ENCODE data around the gene RBM26.

Gene RBM26, protein sequence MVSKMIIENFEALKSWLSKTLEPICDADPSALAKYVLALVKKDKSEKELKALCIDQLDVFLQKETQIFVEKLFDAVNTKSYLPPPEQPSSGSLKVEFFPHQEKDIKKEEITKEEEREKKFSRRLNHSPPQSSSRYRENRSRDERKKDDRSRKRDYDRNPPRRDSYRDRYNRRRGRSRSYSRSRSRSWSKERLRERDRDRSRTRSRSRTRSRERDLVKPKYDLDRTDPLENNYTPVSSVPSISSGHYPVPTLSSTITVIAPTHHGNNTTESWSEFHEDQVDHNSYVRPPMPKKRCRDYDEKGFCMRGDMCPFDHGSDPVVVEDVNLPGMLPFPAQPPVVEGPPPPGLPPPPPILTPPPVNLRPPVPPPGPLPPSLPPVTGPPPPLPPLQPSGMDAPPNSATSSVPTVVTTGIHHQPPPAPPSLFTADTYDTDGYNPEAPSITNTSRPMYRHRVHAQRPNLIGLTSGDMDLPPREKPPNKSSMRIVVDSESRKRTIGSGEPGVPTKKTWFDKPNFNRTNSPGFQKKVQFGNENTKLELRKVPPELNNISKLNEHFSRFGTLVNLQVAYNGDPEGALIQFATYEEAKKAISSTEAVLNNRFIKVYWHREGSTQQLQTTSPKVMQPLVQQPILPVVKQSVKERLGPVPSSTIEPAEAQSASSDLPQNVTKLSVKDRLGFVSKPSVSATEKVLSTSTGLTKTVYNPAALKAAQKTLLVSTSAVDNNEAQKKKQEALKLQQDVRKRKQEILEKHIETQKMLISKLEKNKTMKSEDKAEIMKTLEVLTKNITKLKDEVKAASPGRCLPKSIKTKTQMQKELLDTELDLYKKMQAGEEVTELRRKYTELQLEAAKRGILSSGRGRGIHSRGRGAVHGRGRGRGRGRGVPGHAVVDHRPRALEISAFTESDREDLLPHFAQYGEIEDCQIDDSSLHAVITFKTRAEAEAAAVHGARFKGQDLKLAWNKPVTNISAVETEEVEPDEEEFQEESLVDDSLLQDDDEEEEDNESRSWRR

GRCh38 chr13:79405831-79406596 lies at the start of gene RBM26:
RBM26 (minus strand) TSS chr13:79406255; CDS start chr13:79405774, 481 bp downstream.
- DNase-seq = peak; percentile 98

GRCh38 chr13:79455331-79455730 lies 49.3 kb upstream of the RBM26 start:
- DNase-seq = no peak

GRCh38 chr13:79452239-79452913 lies 46.3 kb upstream of the RBM26 start:
- DNase-seq = no peak

DNA sequence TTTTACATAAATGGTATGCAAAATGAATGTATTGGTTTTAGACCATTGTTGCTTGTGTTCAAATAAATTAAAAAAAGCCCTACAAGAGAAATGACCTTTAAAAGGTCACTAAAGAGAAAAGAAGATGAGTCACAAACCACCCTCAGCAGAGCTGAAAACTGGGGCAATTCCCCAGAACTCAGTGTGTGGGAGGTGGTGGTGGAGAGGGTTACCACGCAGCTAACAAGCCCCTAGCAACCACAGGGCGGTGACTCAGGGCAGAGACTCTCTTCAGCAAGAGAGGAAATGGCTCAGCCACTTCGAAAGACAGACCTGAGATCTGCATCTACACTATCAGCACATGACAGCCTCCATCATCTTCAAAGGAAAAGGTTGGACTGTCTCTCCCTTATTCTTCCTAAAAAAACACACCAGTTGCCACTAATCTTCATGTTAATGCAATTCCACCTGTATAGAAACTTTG lies 45.5 kb upstream of the RBM26 start:
- no peak for DNase-seq

DNA sequence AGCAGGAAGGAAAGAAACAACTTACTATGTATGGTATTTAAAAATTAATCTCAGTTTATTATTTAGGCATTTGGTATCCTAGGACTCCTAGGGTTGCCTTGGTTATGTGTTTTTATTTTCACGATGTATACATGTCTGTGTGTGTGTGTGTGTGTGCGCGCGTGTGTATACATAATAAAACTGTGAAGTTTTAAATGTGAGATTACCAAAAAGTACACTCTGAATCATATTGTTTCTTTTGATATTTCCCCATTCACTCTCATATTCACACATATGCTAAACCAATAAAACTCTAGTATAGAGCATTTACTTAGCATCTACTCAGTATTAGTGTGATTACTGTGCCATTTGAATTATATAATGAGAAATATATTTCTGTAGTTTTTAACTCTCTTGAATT lies 44.1 kb upstream of the RBM26 start:
- no peak for DNase-seq

- no peak for DNase-seq
These were observed 42.4 kb upstream of the RBM26 start for GRCh38 chr13:79448413-79448812.

GRCh38 chr13:79447741-79448140 lies 41.7 kb upstream of the RBM26 start:
- DNase-seq = no peak

DNA sequence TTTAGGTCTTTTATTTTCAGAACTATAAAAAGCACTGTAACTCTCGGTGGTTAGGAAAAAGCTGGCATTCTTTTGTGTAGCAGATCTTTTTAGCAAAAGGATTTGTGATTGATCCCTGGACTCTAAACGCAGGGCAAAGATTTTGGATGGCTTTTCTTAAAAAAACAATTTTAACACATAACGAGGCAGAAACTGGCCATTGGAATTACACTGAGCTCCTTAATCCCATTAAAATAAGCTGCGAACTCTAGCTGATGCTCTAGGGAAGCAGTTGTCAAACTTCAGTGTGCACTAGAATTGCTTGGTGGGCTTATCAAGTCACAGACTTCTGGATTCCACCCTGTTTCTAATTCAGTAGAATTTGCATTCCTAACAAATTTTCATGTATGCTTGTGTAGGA lies 41.1 kb upstream of the RBM26 start:
- DNase-seq = no peak

GRCh38 chr13:79445968-79446645 lies 40.1 kb upstream of the RBM26 start:
- DNase-seq = no peak

DNA sequence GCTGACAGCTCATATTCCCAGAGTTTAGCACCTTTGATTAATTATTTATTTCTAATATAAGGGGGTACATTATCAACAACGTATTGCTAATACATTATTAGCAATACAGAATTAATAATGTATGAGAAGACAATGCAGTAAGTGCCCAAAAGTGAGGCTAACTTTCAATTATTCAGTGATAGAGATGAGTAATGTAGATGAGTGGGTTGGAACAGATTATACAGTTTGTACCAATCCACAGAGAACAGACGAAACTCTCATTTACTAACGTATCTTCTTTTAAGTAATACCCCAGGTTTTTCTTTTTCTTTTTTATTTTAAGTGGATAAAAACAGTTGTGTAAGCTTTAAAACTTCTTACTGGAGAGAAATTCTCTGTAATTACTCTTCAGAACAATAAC lies 36.7 kb upstream of the RBM26 start:
- DNase-seq = no peak

DNA sequence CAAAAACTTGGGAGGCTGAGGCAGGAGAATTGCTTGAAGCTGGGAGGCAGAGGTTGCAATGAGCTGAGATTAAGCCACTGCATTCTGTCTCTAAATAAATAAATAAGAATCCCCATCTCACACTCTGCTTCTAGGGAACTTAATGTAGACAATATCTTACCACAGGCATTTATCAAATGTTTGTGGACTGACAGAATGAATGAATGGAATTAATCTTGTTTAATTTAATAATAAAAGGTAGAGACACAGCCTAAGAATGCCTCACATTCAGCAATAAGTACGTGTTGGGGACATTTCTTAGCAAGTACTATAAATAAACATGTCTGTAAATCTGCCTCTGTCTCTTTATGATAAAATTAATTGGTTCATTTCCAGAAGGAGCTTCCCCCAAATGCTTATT lies 36.2 kb upstream of the RBM26 start:
- no peak for DNase-seq

DNA sequence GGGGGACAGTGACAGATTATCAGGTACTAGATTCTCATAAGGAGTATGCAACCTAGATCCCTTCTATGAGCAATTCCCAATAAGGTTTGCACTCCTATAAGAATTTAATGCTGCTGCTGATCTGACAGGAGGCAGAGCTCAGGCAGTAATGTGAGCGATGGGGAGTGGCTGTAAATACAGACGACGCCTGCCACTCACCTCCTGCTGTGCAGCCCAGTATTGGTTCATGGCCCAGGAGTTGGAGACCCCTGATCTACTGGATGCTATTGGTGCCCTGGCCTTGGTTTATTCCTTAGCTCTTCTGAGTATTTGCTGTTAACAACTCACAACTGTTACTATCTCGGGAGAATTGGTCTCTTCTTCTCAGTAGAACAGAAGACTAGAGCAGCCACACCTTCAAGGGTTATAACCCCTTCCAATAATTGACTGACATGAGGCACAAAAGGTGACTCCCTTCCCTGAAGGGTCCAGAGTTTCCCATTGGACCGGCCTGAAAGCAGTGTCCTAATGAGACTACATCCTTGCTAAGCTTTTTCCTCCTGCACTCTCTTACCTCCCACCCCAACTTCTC lies 35.0 kb upstream of the RBM26 start:
- no peak for DNase-seq

DNA sequence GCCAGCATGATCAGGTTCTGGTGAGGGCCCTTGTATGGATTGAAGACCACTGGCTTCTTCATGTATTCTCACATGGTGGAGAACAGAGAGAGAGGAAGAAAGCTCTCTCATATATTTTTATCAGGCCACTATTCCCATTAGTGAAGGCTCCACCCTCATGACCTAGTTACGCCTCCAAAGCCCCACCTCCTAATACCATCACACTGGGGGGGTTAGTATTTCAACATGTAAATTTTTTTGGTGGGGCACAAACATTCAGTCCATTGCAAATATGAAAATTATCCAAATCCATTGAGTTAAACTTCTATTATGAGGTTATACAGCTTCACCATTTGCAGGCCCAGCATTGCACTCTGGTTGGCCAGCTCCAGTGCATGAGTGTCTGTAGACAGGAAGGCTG lies 33.2 kb upstream of the RBM26 start:
- DNase-seq = no peak

DNA sequence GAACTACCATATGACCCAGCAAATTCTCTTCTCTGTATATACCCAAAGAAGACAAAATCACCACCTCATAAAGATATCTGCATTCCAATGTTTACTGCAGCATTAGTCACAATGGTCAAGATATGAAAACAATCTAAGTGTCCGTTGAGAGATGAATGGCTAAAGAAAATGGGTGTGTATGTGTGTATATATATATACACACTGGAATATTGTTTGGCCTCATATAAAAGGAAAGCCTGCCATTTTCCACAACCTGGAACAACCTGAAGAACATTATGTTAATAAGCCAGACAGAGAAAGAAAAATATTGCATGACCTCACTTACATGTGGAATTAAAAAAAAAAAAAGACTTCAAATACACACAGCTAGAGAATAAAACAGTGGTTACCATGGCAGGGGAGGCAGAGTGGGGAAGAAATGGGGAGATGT lies 29.5 kb upstream of the RBM26 start:
- DNase-seq = no peak

DNA sequence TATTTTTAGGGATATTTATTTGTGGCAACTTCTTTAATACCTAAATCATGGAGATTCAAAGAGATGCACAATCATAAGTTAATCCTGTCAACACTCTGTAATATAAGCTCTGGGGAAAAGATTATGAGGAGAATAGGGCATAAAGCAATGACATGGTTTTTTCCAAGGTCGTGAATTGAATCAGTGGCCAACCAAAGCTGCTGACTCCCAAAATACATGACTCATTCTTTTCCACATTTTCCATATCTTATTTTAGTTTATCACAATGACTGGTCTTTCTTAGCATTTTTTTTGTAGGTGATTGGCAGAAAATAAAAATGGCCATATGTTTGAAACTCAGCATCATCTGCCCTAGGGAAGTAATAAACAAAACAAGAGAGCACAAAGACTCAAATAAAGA lies 28.5 kb upstream of the RBM26 start:
- no peak for DNase-seq

GRCh38 chr13:79432992-79433391 lies 26.9 kb upstream of the RBM26 start:
- no peak for DNase-seq

- no peak for DNase-seq
These were observed 26.0 kb upstream of the RBM26 start for GRCh38 chr13:79432086-79432485.

- no peak for DNase-seq
These were observed 23.3 kb upstream of the RBM26 start for GRCh38 chr13:79429309-79429708.

DNA sequence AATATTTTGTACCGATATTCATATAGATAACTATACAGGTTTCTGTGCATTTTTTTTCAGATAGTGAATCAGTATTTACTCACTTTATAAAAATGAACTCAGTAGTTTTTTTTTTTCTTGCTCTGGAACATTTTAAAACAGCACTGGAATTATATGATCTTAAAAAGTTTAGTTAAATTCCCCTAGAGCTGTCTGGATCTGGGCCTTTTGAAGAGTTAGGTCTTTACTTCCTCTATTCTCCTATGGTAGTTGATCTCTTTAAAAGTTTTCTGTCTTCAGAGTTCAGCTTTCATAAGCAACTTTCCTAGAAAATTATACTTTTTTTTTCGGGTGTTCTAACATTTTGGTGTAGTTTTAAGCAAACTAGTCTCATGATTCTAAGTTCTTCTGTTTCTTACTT lies 21.8 kb upstream of the RBM26 start:
- no peak for DNase-seq

GRCh38 chr13:79427265-79427664 lies 21.2 kb upstream of the RBM26 start:
- no peak for DNase-seq

Data from NCI-H1092 treated with DMSO at 0.1 percent for 48 hours (cell line).